ENCODE data around the gene DEGS1.

DNA sequence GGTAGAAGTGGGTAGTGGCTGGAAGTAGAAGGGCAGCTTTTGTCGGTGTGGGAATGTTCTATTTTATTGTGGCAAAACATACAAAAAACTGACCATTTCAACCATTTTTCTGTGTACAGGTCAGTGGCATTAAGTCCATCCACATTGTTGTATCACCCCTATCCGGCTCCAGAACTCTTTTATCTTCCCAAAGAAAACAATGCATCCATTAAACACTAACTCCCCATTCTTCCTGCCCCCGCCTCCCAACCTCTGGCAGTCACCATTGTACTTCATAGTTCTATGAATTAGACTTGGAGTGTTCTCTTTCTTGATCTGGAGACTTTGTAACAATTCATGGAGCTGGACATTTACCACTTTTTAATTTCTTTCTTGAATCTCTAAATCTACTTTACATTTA is 55.7 kb downstream of the DEGS1 start:
- TF ChIP-seq, protein P1, sequence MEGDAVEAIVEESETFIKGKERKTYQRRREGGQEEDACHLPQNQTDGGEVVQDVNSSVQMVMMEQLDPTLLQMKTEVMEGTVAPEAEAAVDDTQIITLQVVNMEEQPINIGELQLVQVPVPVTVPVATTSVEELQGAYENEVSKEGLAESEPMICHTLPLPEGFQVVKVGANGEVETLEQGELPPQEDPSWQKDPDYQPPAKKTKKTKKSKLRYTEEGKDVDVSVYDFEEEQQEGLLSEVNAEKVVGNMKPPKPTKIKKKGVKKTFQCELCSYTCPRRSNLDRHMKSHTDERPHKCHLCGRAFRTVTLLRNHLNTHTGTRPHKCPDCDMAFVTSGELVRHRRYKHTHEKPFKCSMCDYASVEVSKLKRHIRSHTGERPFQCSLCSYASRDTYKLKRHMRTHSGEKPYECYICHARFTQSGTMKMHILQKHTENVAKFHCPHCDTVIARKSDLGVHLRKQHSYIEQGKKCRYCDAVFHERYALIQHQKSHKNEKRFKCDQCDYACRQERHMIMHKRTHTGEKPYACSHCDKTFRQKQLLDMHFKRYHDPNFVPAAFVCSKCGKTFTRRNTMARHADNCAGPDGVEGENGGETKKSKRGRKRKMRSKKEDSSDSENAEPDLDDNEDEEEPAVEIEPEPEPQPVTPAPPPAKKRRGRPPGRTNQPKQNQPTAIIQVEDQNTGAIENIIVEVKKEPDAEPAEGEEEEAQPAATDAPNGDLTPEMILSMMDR (conservative IDR thresholded peaks at IDR 0.05 in 1 of 2, IDR thresholded peaks at IDR 0.05 in 1 of 2; ENCODE audit: extremely low read depth in 1 of 2, insufficient read depth in 1 of 2, low read depth in 1 of 2, low read length in 2 of 2), result no peak
- TF ChIP-seq EZH2 (IDR thresholded peaks at IDR 0.05; ENCODE audit: borderline replicate concordance, low read length), result no peak
